ENCODE results near the gene GID8.

DNA sequence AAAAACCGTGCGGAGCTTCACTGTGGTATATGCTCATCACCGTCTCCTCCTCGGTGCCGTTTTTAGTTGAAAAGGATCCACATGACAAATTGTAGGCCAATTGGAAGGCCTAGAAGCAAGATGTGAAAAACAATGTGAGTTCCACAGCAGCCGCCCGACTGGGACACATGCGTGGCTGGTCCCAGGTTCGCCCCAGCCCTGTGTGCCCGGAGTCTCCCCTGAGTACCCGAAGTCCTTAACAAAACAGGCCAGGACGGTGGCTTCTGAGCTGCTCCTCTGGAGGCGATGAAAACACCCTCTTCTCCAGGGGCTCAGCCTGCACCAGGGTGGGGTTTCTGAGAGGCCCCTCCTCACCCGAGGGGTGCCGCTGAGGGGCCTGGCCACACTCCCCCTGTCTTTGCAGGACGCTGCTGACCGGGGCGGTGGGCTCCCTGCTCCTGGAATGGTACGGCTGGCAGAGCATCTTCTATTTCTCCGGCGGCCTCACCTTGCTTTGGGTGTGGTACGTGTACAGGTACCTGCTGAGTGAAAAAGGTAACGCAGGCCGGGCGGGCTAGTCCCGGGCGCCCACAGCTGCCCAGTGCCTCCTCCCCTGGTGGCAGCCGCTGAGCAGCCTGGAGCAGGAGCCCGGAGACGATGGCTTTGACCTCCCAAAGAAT lies 24.4 kb downstream of the GID8 start:
- TF ChIP-seq, protein P1, sequence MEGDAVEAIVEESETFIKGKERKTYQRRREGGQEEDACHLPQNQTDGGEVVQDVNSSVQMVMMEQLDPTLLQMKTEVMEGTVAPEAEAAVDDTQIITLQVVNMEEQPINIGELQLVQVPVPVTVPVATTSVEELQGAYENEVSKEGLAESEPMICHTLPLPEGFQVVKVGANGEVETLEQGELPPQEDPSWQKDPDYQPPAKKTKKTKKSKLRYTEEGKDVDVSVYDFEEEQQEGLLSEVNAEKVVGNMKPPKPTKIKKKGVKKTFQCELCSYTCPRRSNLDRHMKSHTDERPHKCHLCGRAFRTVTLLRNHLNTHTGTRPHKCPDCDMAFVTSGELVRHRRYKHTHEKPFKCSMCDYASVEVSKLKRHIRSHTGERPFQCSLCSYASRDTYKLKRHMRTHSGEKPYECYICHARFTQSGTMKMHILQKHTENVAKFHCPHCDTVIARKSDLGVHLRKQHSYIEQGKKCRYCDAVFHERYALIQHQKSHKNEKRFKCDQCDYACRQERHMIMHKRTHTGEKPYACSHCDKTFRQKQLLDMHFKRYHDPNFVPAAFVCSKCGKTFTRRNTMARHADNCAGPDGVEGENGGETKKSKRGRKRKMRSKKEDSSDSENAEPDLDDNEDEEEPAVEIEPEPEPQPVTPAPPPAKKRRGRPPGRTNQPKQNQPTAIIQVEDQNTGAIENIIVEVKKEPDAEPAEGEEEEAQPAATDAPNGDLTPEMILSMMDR (IDR thresholded peaks at IDR 0.05) = no peak
- TF ChIP-seq POLR2A (IDR thresholded peaks at IDR 0.05) = no peak
